H9 (cell line): Measurements from ENCODE around the gene SH3RF2. TPM values are rescaled to one million over a fixed set of nuclear protein-coding genes. Genes with fewer than 3 reads are reported as not detected.

Source experiments
- DNase-seq: peaks from one replicate; pipeline ENCODE4 v3.0.0-alpha.2; 2017
- H2AFZ ChIP-seq: one replicate; pipeline ENCODE4 v1.6.1; 2013; ENCODE audit warnings: mild to moderate bottlenecking, low read length, control low read depth, moderate library complexity
- H2AK5ac ChIP-seq: 2 replicates; pipeline ENCODE4 v1.6.1; 2013; ENCODE audit warnings: low read length, control low read depth, mixed read lengths; ENCODE audit not compliant: insufficient read length
- H2BK120ac ChIP-seq: one replicate; pipeline ENCODE4 v1.6.1; 2013; ENCODE audit warnings: low read depth, mild to moderate bottlenecking, low read length, control low read depth, inconsistent platforms; ENCODE audit not compliant: poor library complexity, severe bottlenecking
- H2BK12ac ChIP-seq: 2 replicates; pipeline ENCODE4 v1.6.1; 2013; ENCODE audit warnings: low read length, control low read depth, mixed read lengths, low read depth; ENCODE audit not compliant: insufficient read length
- H2BK15ac ChIP-seq: 2 replicates; pipeline ENCODE4 v1.6.1; 2013; ENCODE audit warnings: low read depth, low read length, control low read depth
- H2BK20ac ChIP-seq: one replicate; pipeline ENCODE4 v1.6.1; 2013; ENCODE audit warnings: low read depth, mild to moderate bottlenecking, low read length, control low read depth, inconsistent platforms; ENCODE audit not compliant: poor library complexity, severe bottlenecking
- H2BK5ac ChIP-seq: 2 replicates; pipeline ENCODE4 v1.6.1; 2013; ENCODE audit warnings: low read length, control low read depth, mixed read lengths; ENCODE audit not compliant: insufficient read length
- H3K14ac ChIP-seq: 2 replicates; pipeline ENCODE4 v1.6.1; 2013; ENCODE audit warnings: low read length, control low read depth; ENCODE audit not compliant: insufficient read depth
- H3K18ac ChIP-seq: 2 replicates; pipeline ENCODE4 v1.6.1; 2013; ENCODE audit warnings: low read depth, mild to moderate bottlenecking, mixed read lengths, low read length, control low read depth; ENCODE audit not compliant: insufficient read length
- H3K23ac ChIP-seq: 2 replicates; pipeline ENCODE4 v1.6.1; 2013; ENCODE audit warnings: low read length, control low read depth, mixed read lengths, low read depth; ENCODE audit not compliant: insufficient read length
- H3K23me2 ChIP-seq: 2 replicates; pipeline ENCODE4 v1.6.1; 2013; ENCODE audit warnings: low read depth, mild to moderate bottlenecking, mixed read lengths, low read length, control low read depth; ENCODE audit not compliant: insufficient read length, poor library complexity, severe bottlenecking
- H3K27ac ChIP-seq: 2 replicates; pipeline ENCODE4 v1.5.1; 2013; ENCODE audit warnings: low read length, control low read depth, mixed read lengths, low read depth; ENCODE audit not compliant: insufficient read length
- H3K27me3 ChIP-seq: 2 replicates; pipeline ENCODE4 v1.6.1; 2013; ENCODE audit warnings: low read length, control low read depth, inconsistent platforms; ENCODE audit not compliant: insufficient read depth
- H3K4ac ChIP-seq: 2 replicates; pipeline ENCODE4 v1.6.1; 2013; ENCODE audit warnings: low read depth, mild to moderate bottlenecking, control low read depth, inconsistent platforms, low read length, moderate library complexity
- H3K4me1 ChIP-seq: 2 replicates; pipeline ENCODE4 v1.6.1; 2013; ENCODE audit warnings: low read length, control low read depth, inconsistent platforms; ENCODE audit not compliant: insufficient read depth
- H3K4me2 ChIP-seq: 2 replicates; pipeline ENCODE4 v1.6.1; 2013; ENCODE audit warnings: low read length, control low read depth, mixed read lengths; ENCODE audit not compliant: insufficient read length, insufficient read depth
- H3K56ac ChIP-seq: 2 replicates; pipeline ENCODE4 v1.6.1; 2013; ENCODE audit warnings: low read depth, mild to moderate bottlenecking, mixed read lengths, low read length, control low read depth; ENCODE audit not compliant: insufficient read length
- H3K79me1 ChIP-seq: 2 replicates; pipeline ENCODE4 v1.6.1; 2013; ENCODE audit warnings: low read depth, mild to moderate bottlenecking, moderate library complexity, low read length, control low read depth, inconsistent platforms; ENCODE audit not compliant: insufficient read depth, poor library complexity, severe bottlenecking
- H3K79me2 ChIP-seq: 2 replicates; pipeline ENCODE4 v1.6.1; 2013; ENCODE audit warnings: low read length, control low read depth, inconsistent platforms; ENCODE audit not compliant: insufficient read depth
- H3K9ac ChIP-seq: 2 replicates; pipeline ENCODE4 v1.6.1; 2013; ENCODE audit warnings: low read length, control low read depth, mixed read lengths; ENCODE audit not compliant: insufficient read length; ENCODE audit errors: extremely low read depth
- H3K9me3 ChIP-seq: one replicate; pipeline ENCODE4 v1.6.1; 2013; ENCODE audit warnings: low read depth, low read length, inconsistent platforms; ENCODE audit not compliant: control insufficient read depth
- H3T11ph ChIP-seq: one replicate; pipeline ENCODE4 v1.6.1; 2013; ENCODE audit warnings: mild to moderate bottlenecking, low read length, control low read depth, inconsistent platforms
- H4K20me1 ChIP-seq: one replicate; pipeline ENCODE4 v1.6.1; 2013; ENCODE audit not compliant: control insufficient read depth, insufficient read length, insufficient read depth
- H4K5ac ChIP-seq: 2 replicates; pipeline ENCODE4 v1.6.1; 2013; ENCODE audit warnings: low read depth, mild to moderate bottlenecking, mixed read lengths, low read length, control low read depth; ENCODE audit not compliant: insufficient read length
- H4K8ac ChIP-seq: replicated peaks from 2 replicates; pipeline ENCODE4 v1.6.1; 2013; ENCODE audit warnings: low read length, control low read depth, mixed read lengths, low read depth; ENCODE audit not compliant: insufficient read length
- H4K91ac ChIP-seq: 2 replicates; pipeline ENCODE4 v1.6.1; 2013; ENCODE audit warnings: low read depth, mild to moderate bottlenecking, moderate library complexity, mixed read lengths, low read length, control low read depth; ENCODE audit not compliant: insufficient read length
- H3K27ac Mint-ChIP-seq, 3 experiments: 2 replicates in 2 of 3; 3 replicates in 1 of 3; pipeline ENCODE4 v1.8.0; 2020 to 2021; ENCODE audit warnings: mixed read lengths in 3 of 3, mild to moderate bottlenecking in 1 of 3, moderate library complexity in 1 of 3
- H3K27me3 Mint-ChIP-seq: 2 replicates; pipeline ENCODE4 v1.8.0; 2021; ENCODE audit warnings: low read depth, mild to moderate bottlenecking, moderate library complexity, mixed read lengths
- H3K36me3 Mint-ChIP-seq, 3 experiments: 2 replicates in 2 of 3; 3 replicates in 1 of 3; pipeline ENCODE4 v1.8.0; 2020 to 2021; ENCODE audit warnings: low read depth in 3 of 3, mixed read lengths in 3 of 3; ENCODE audit not compliant: insufficient read depth in 1 of 3
- H3K4me1 Mint-ChIP-seq, 2 experiments: 2 replicates each; pipeline ENCODE4 v1.8.0; 2020; ENCODE audit warnings: mixed read lengths in 2 of 2
- H3K4me3 Mint-ChIP-seq, 2 experiments: 2 replicates in 1 of 2; 3 replicates in 1 of 2; pipeline ENCODE4 v1.8.0; 2020 to 2021; ENCODE audit warnings: mild to moderate bottlenecking in 2 of 2, mixed read lengths in 2 of 2, moderate library complexity in 1 of 2
- H3K9me3 Mint-ChIP-seq, 2 experiments: 2 replicates in 1 of 2; 3 replicates in 1 of 2; pipeline ENCODE4 v1.8.0; 2020; ENCODE audit warnings: mild to moderate bottlenecking in 2 of 2, mixed read lengths in 2 of 2, moderate library complexity in 1 of 2
- CTCF ChIP-seq: fragments of 200-600 bp; sonication (generic); conservative IDR thresholded peaks from 3 replicates; pipeline ENCODE4 v1.8.0; 2021; ENCODE audit warnings: antibody characterized with exemption, mild to moderate bottlenecking
- total RNA-seq: library from RNA; stranded (reverse); gene quantifications from 2 replicates; pipeline ENCODE4 v1.2.1, GENCODE V29; 2021

SH3RF2 gene
- total RNA-seq, 1 experiment from 2014 or later: 0.66 TPM

- Histone ChIP-seq H3K4ac (no peak overlapping the region), H3K4me2 (no peak overlapping the region), H3K9me3 (no peaks in the 10 kb centered on the region), H3K27me3 (no peaks in the 10 kb centered on the region), H3K56ac (no peak overlapping the region), H4K91ac (no peak overlapping the region), H3T11ph (no peak overlapping the region), H4K8ac (no peak overlapping the region), H2BK15ac (no peak overlapping the region), H3K4me1 (no peaks in the 10 kb centered on the region), H2BK12ac (no peak overlapping the region), H3K23ac (no peak overlapping the region), H2BK20ac (no peak overlapping the region), H4K5ac (no peak overlapping the region), H3K14ac (no peak overlapping the region), H3K79me2 (no peaks in the 10 kb centered on the region), H3K23me2 (no peaks in the 10 kb centered on the region), H3K79me1 (no peaks in the 10 kb centered on the region), H3K27ac (no peak overlapping the region), H2BK5ac (no peak overlapping the region), H2AFZ (no peak overlapping the region), H2AK5ac (no peak overlapping the region), H2BK120ac (no peak overlapping the region), H4K20me1 (no peaks in the 10 kb centered on the region), H3K9ac (no peak overlapping the region), H3K18ac (no peak overlapping the region)
- Mint-ChIP-seq H3K36me3 (no peaks in the 10 kb centered on the region), H3K4me3 (no peak overlapping the region), H3K9me3 (no peaks in the 10 kb centered on the region), H3K27me3 (no peaks in the 10 kb centered on the region), H3K27ac (no peak overlapping the region), H3K4me1 (no peaks in the 10 kb centered on the region)
- no peak for DNase-seq
- TF ChIP-seq CTCF: no peak
Measured at GRCh38 chr5:146089287-146089686, 152.9 kb downstream of the SH3RF2 start.
